Loucy (cell line): ENCODE data around the gene STRIP2.

Source experiments
- H2AFZ ChIP-seq: fragments of 200-600 bp; sonication (generic); 2 replicates; pipeline ENCODE4 v1.6.0; 2016; ENCODE audit warnings: antibody characterized with exemption, mild to moderate bottlenecking, low read length, moderate library complexity
- H3F3A ChIP-seq: fragments of 200-600 bp; 2 replicates; pipeline ENCODE4 v1.6.0; 2016; ENCODE audit warnings: antibody characterized with exemption, low read depth, mild to moderate bottlenecking
- H3K27me3 ChIP-seq: fragments of 200-600 bp; sonication (generic); 2 replicates; pipeline ENCODE4 v1.6.1; 2014; ENCODE audit warnings: low read length, mild to moderate bottlenecking; ENCODE audit not compliant: insufficient read depth, poor library complexity, severe bottlenecking
- H3K36me3 ChIP-seq: fragments of 200-600 bp; sonication (generic); 2 replicates; pipeline ENCODE4 v1.6.1; 2016; ENCODE audit warnings: low read length; ENCODE audit not compliant: insufficient read depth
- H3K4me1 ChIP-seq: fragments of 200-600 bp; sonication (generic); 2 replicates; pipeline ENCODE4 v1.5.1; 2014; ENCODE audit warnings: low read length, mild to moderate bottlenecking; ENCODE audit not compliant: insufficient read depth, poor library complexity, severe bottlenecking
- H3K4me2 ChIP-seq: fragments of 200-600 bp; sonication (generic); 2 replicates; pipeline ENCODE4 v1.6.0; 2014; ENCODE audit warnings: antibody characterized with exemption, low read length, low read depth, mild to moderate bottlenecking; ENCODE audit not compliant: poor library complexity, severe bottlenecking
- H3K4me3 ChIP-seq: fragments of 200-600 bp; sonication (generic); 2 replicates; pipeline ENCODE4 v1.5.1; 2014; ENCODE audit warnings: low read length, mild to moderate bottlenecking, mixed read lengths; ENCODE audit not compliant: poor library complexity, severe bottlenecking
- H3K79me2 ChIP-seq: fragments of 200-600 bp; sonication (generic); 2 replicates; pipeline ENCODE4 v1.6.1; 2014; ENCODE audit warnings: low read length; ENCODE audit not compliant: insufficient read depth
- H3K9ac ChIP-seq: fragments of 200-600 bp; sonication (generic); 2 replicates; pipeline ENCODE4 v1.6.0; 2014; ENCODE audit warnings: mild to moderate bottlenecking, low read depth, low read length, moderate library complexity; ENCODE audit not compliant: poor library complexity, severe bottlenecking
- H3K9me2 ChIP-seq: fragments of 200-600 bp; sonication (generic); replicated peaks from 2 replicates; pipeline ENCODE4 v1.6.1; 2016; ENCODE audit warnings: low read depth, low read length, mixed read lengths
- H3K9me3 ChIP-seq: fragments of 200-600 bp; sonication (generic); 2 replicates; pipeline ENCODE4 v1.6.1; 2014; ENCODE audit warnings: mild to moderate bottlenecking, antibody characterized with exemption, low read length, low read depth; ENCODE audit not compliant: insufficient read depth
- H4K20me1 ChIP-seq: fragments of 200-600 bp; sonication (generic); 2 replicates; pipeline ENCODE4 v1.6.0; 2014; ENCODE audit warnings: antibody characterized with exemption, low read length, mild to moderate bottlenecking; ENCODE audit not compliant: insufficient read depth, poor library complexity, severe bottlenecking
- CTCF ChIP-seq: fragments of 200-600 bp; sonication (generic); conservative IDR thresholded peaks from 2 replicates; pipeline ENCODE4 v1.5.1; 2014; ENCODE audit warnings: mild to moderate bottlenecking, antibody characterized with exemption, low read length
- EZH2phosphoT487 ChIP-seq: fragments of 200-600 bp; IDR thresholded peaks from 2 replicates; pipeline ENCODE4 v1.6.1; 2018; ENCODE audit warnings: antibody characterized with exemption, mild to moderate bottlenecking, moderate library complexity, borderline replicate concordance

Gene STRIP2

GRCh38 chr7:129438281-129438838, 4.1 kb downstream of the STRIP2 start:
- Histone ChIP-seq H3K9me3 (no peaks in the 10 kb centered on the region), H3K9me2 (no peaks in the 10 kb centered on the region), H2AFZ (no peak overlapping the region), H3F3A (no peaks in the 10 kb centered on the region), H3K27me3 (peaks cover 5% of the 10 kb centered on the region), H3K4me2 (no peak overlapping the region), H3K36me3 (no peaks in the 10 kb centered on the region), H3K4me1 (peaks cover 21% of the 10 kb centered on the region), H3K79me2 (no peaks in the 10 kb centered on the region), H4K20me1 (no peaks in the 10 kb centered on the region), H3K9ac (no peak overlapping the region), H3K4me3 (no peak overlapping the region)
- no peak for TF ChIP-seq EZH2phosphoT487
- no peak for TF ChIP-seq CTCF

- no peak overlapping the region for H3K4me2 ChIP-seq
- H3K9me3 ChIP-seq = no peaks in the 10 kb centered on the region
- no peak overlapping the region for H3K9ac ChIP-seq
- H3K4me1 ChIP-seq = peaks cover 15% of the 10 kb centered on the region
- no peaks in the 10 kb centered on the region for H3K79me2 ChIP-seq
- no peaks in the 10 kb centered on the region for H3K36me3 ChIP-seq
- peaks cover 5% of the 10 kb centered on the region for H3K27me3 ChIP-seq
- TF ChIP-seq EZH2phosphoT487 (no peak), CTCF (no peak)
- H3F3A ChIP-seq = no peaks in the 10 kb centered on the region
- no peaks in the 10 kb centered on the region for H3K9me2 ChIP-seq
- H3K4me3 ChIP-seq = no peak overlapping the region
- no peaks in the 10 kb centered on the region for H4K20me1 ChIP-seq
- H2AFZ ChIP-seq = no peak overlapping the region
Measured at GRCh38 chr7:129438839-129439651, 4.8 kb downstream of the STRIP2 start.

- H3K4me2 ChIP-seq = no peak overlapping the region
- H3K9me2 ChIP-seq = no peaks in the 10 kb centered on the region
- H3K9me3 ChIP-seq = no peaks in the 10 kb centered on the region
- H3K27me3 ChIP-seq = no peaks in the 10 kb centered on the region
- H3K36me3 ChIP-seq = no peaks in the 10 kb centered on the region
- no peak overlapping the region for H3K4me3 ChIP-seq
- no peak overlapping the region for H3K9ac ChIP-seq
- no peaks in the 10 kb centered on the region for H3K79me2 ChIP-seq
- TF ChIP-seq EZH2phosphoT487 (no peak), CTCF (no peak)
- no peaks in the 10 kb centered on the region for H3F3A ChIP-seq
- no peak overlapping the region for H2AFZ ChIP-seq
- H3K4me1 ChIP-seq = peaks cover 10% of the 10 kb centered on the region
- no peaks in the 10 kb centered on the region for H4K20me1 ChIP-seq
Measured at GRCh38 chr7:129439963-129440625, 5.9 kb downstream of the STRIP2 start.
